HUES6 (cell line): ENCODE results near the gene DDC.

Experiments used
- H3K27ac ChIP-seq: 2 replicates; pipeline ENCODE4 v1.7.0; 2013; ENCODE audit warnings: low read depth, mild to moderate bottlenecking, low read length, inconsistent platforms
- H3K27me3 ChIP-seq: 2 replicates; pipeline ENCODE4 v1.6.1; 2013; ENCODE audit warnings: low read length; ENCODE audit not compliant: control insufficient read depth, insufficient read depth
- H3K36me3 ChIP-seq: 2 replicates; pipeline ENCODE4 v1.6.1; 2013; ENCODE audit warnings: low read length; ENCODE audit not compliant: control insufficient read depth, insufficient read depth
- H3K4me1 ChIP-seq: 2 replicates; pipeline ENCODE4 v1.6.1; 2013; ENCODE audit warnings: low read length; ENCODE audit not compliant: control insufficient read depth, insufficient read depth
- H3K4me3 ChIP-seq: 2 replicates; pipeline ENCODE4 v1.5.1; 2013; ENCODE audit warnings: low read depth, low read length
- H3K9ac ChIP-seq: one replicate; pipeline ENCODE4 v1.6.1; 2013; ENCODE audit warnings: mild to moderate bottlenecking, low read length
- H3K9me3 ChIP-seq: 2 replicates; pipeline ENCODE4 v1.6.1; 2013; ENCODE audit warnings: low read depth, low read length; ENCODE audit not compliant: control insufficient read depth, insufficient read depth

Gene DDC

GRCh38 chr7:50564640-50565558 is at the start of gene DDC:
DDC (minus strand) TSS chr7:50565405; CDS start chr7:50544085, 21,320 bp downstream.
- Histone ChIP-seq H3K27ac (no peak within 1 kb of the TSS), H3K27me3 (no peaks in the 10 kb centered on the region), H3K9ac (no peak within 1 kb of the TSS), H3K4me3 (no peak within 1 kb of the TSS), H3K9me3 (peaks cover 9% of the 10 kb centered on the region; the same call in 1 of the 2 replicates), H3K4me1 (no peaks in the 10 kb centered on the region; the same call in 1 of the 2 replicates), H3K36me3 (no peaks in the 10 kb centered on the region)

GRCh38 chr7:50613473-50613872 is 48.3 kb upstream of the DDC start:
- no peak overlapping the region for H3K27ac ChIP-seq
- peaks cover 83% of the 10 kb centered on the region for H3K36me3 ChIP-seq
- H3K4me1 ChIP-seq, result no peaks in the 10 kb centered on the region
- H3K27me3 ChIP-seq, result no peaks in the 10 kb centered on the region
- H3K4me3 ChIP-seq, result no peak overlapping the region
- H3K9ac ChIP-seq, result no peak overlapping the region
- no peaks in the 10 kb centered on the region for H3K9me3 ChIP-seq

- H3K9ac ChIP-seq, result no peak overlapping the region
- no peaks in the 10 kb centered on the region for H3K27me3 ChIP-seq
- no peaks in the 10 kb centered on the region for H3K4me1 ChIP-seq
- no peak overlapping the region for H3K27ac ChIP-seq
- peaks cover 80% of the 10 kb centered on the region for H3K36me3 ChIP-seq
- H3K4me3 ChIP-seq, result no peak overlapping the region
- no peaks in the 10 kb centered on the region for H3K9me3 ChIP-seq
Observed at GRCh38 chr7:50612704-50613103, 47.5 kb upstream of the DDC start.

- Histone ChIP-seq H3K4me3 (no peak overlapping the region), H3K9me3 (no peaks in the 10 kb centered on the region), H3K4me1 (no peaks in the 10 kb centered on the region), H3K27me3 (no peaks in the 10 kb centered on the region), H3K36me3 (peaks cover 85% of the 10 kb centered on the region), H3K27ac (no peak overlapping the region), H3K9ac (no peak overlapping the region)
Observed at GRCh38 chr7:50610521-50611277, 45.5 kb upstream of the DDC start.

- H3K36me3 ChIP-seq, result peaks cover 88% of the 10 kb centered on the region
Observed at GRCh38 chr7:50608196-50608906, 43.1 kb upstream of the DDC start.

GRCh38 chr7:50607524-50608125 is 42.4 kb upstream of the DDC start:
- peaks cover 85% of the 10 kb centered on the region for H3K36me3 ChIP-seq
- no peak overlapping the region for H3K9ac ChIP-seq
- H3K4me3 ChIP-seq, result no peak overlapping the region
- H3K27me3 ChIP-seq, result no peaks in the 10 kb centered on the region
- H3K4me1 ChIP-seq, result peaks cover 9% of the 10 kb centered on the region
- no peak overlapping the region for H3K27ac ChIP-seq
- H3K9me3 ChIP-seq, result no peaks in the 10 kb centered on the region

More at GRCh38 chr7:50608196-50608906, 43.1 kb upstream of the DDC start:
- no peaks in the 10 kb centered on the region for H3K9me3 ChIP-seq
- H3K9ac ChIP-seq, result no peak overlapping the region
- 0 out of 2 replicates have a peak, but pooled peaks cover 3% of the 10 kb centered on the region for H3K4me1 ChIP-seq
- H3K4me3 ChIP-seq, result no peak overlapping the region
- no peaks in the 10 kb centered on the region for H3K27me3 ChIP-seq
- H3K27ac ChIP-seq, result no peak overlapping the region

GRCh38 chr7:50605059-50605458 is 39.9 kb upstream of the DDC start:
- no peak overlapping the region for H3K4me3 ChIP-seq
- no peak overlapping the region for H3K9ac ChIP-seq
- H3K27ac ChIP-seq, result no peak overlapping the region
- peaks cover 9% of the 10 kb centered on the region for H3K4me1 ChIP-seq
- H3K9me3 ChIP-seq, result no peaks in the 10 kb centered on the region
- no peaks in the 10 kb centered on the region for H3K27me3 ChIP-seq
- peaks cover 77% of the 10 kb centered on the region for H3K36me3 ChIP-seq

GRCh38 chr7:50603287-50603686 is 38.1 kb upstream of the DDC start:
- Histone ChIP-seq H3K27me3 (no peaks in the 10 kb centered on the region), H3K36me3 (peaks cover 81% of the 10 kb centered on the region), H3K4me1 (peaks cover 9% of the 10 kb centered on the region), H3K9ac (no peak overlapping the region), H3K9me3 (no peaks in the 10 kb centered on the region), H3K27ac (no peak overlapping the region), H3K4me3 (no peak overlapping the region)

- no peak overlapping the region for H3K9ac ChIP-seq
- no peaks in the 10 kb centered on the region for H3K27me3 ChIP-seq
- H3K36me3 ChIP-seq, result peaks cover 72% of the 10 kb centered on the region
- no peak overlapping the region for H3K4me3 ChIP-seq
- H3K4me1 ChIP-seq, result peaks cover 9% of the 10 kb centered on the region
- no peak overlapping the region for H3K27ac ChIP-seq
- H3K9me3 ChIP-seq, result no peaks in the 10 kb centered on the region
Observed at GRCh38 chr7:50599385-50599784, 34.2 kb upstream of the DDC start.

- Histone ChIP-seq H3K9me3 (no peaks in the 10 kb centered on the region), H3K9ac (no peak overlapping the region), H3K4me1 (peaks cover 9% of the 10 kb centered on the region), H3K27ac (no peak overlapping the region), H3K4me3 (no peak overlapping the region), H3K27me3 (no peaks in the 10 kb centered on the region), H3K36me3 (peaks cover 70% of the 10 kb centered on the region)
Observed at GRCh38 chr7:50598460-50599343, 33.5 kb upstream of the DDC start.
